HEK293 (cell line): ENCODE data around the gene ANKRD36B.
"Not testable (repeated sequence)": the region's sequence is repeated elsewhere in the genome, so short reads cannot be mapped to it uniquely, and the experiment has no call there.

Experiments used
- CTCF ChIA-PET: fragments of 350-600 bp; formaldehyde crosslinking; extraction: SDS; loops from one replicate; lab custom pipeline; 2021; ENCODE audit warnings: antibody characterized with exemption; lab: Yijun Ruan, JAX
- POLR2A ChIA-PET: fragments of 300-600 bp; formaldehyde crosslinking; extraction: SDS; loops from one replicate; lab custom pipeline; 2020; ENCODE audit warnings: antibody characterized with exemption, inconsistent platforms; lab: Yijun Ruan, JAX
- H3K27ac ChIP-seq: fragments of 200-500 bp; sonication (Bioruptor generic); 2 replicates; pipeline ENCODE4 v1.5.1; 2014; ENCODE audit warnings: low read depth, low read length, control low read depth, inconsistent platforms; ENCODE audit errors: extremely low read depth
- H3K36me3 ChIP-seq, 2 experiments: fragments of 200-500 bp in 1 of 2; sonication (Bioruptor generic) in 1 of 2; 1 replicate in 1 of 2; 2 replicates in 1 of 2; pipeline ENCODE4 v1.5.1; 2014 to 2017; ENCODE audit warnings: inconsistent platforms in 2 of 2, low read length in 2 of 2; ENCODE audit not compliant: control insufficient read depth in 2 of 2, insufficient read depth in 1 of 2
- H3K4me1 ChIP-seq: fragments of 200-500 bp; sonication (Bioruptor generic); 2 replicates; pipeline ENCODE4 v1.5.1; 2014; ENCODE audit warnings: mild to moderate bottlenecking, low read length, inconsistent platforms; ENCODE audit not compliant: control insufficient read depth, insufficient read depth
- H3K4me3 ChIP-seq: 2 replicates; pipeline ENCODE4 v1.5.1; 2011; ENCODE audit warnings: low read depth, mild to moderate bottlenecking, control low read depth, low read length, moderate library complexity
- H3K9me3 ChIP-seq: fragments of 200-500 bp; sonication (Bioruptor generic); 2 replicates; pipeline ENCODE4 v1.5.1; 2014; ENCODE audit warnings: low read depth, low read length, inconsistent platforms; ENCODE audit not compliant: control insufficient read depth, insufficient read depth
- GLI4 ChIP-seq: fragments of 450-650 bp; formaldehyde crosslinking; IDR thresholded peaks from 2 replicates; pipeline ENCODE4 v1.5.1; 2016; ENCODE audit warnings: missing biosample characterization, missing genetic modification characterization
- GLIS1 ChIP-seq: fragments of 450-650 bp; formaldehyde crosslinking; IDR thresholded peaks from 2 replicates; pipeline ENCODE4 v1.5.1; 2016; ENCODE audit warnings: missing biosample characterization, missing genetic modification characterization
- HIC1 ChIP-seq: fragments of 450-650 bp; formaldehyde crosslinking; IDR thresholded peaks from 2 replicates; pipeline ENCODE4 v1.5.1; 2016; ENCODE audit warnings: missing biosample characterization, missing genetic modification characterization
- IKZF3 ChIP-seq: fragments of 450-650 bp; IDR thresholded peaks from 2 replicates; pipeline ENCODE4 v1.5.0; 2018; ENCODE audit warnings: missing biosample characterization, mild to moderate bottlenecking, missing genetic modification characterization, moderate library complexity
- KLF16 ChIP-seq: fragments of 450-650 bp; formaldehyde crosslinking; IDR thresholded peaks from 2 replicates; pipeline ENCODE4 v1.5.1; 2017; ENCODE audit warnings: missing biosample characterization, missing genetic modification characterization
- PRDM10 ChIP-seq: fragments of 450-650 bp; formaldehyde crosslinking; IDR thresholded peaks from 2 replicates; pipeline ENCODE4 v1.5.1; 2016; ENCODE audit warnings: missing biosample characterization, missing genetic modification characterization
- ZBTB20 ChIP-seq: fragments of 450-650 bp; formaldehyde crosslinking; IDR thresholded peaks from 2 replicates; pipeline ENCODE4 v1.5.1; 2016; ENCODE audit warnings: missing biosample characterization, missing genetic modification characterization
- ZIC2 ChIP-seq: fragments of 450-650 bp; formaldehyde crosslinking; IDR thresholded peaks from 2 replicates; pipeline ENCODE4 v1.5.1; 2016; ENCODE audit warnings: missing biosample characterization, missing genetic modification characterization
- ZNF239 ChIP-seq: fragments of 450-650 bp; formaldehyde crosslinking; IDR thresholded peaks from 2 replicates; pipeline ENCODE4 v1.5.1; 2016; ENCODE audit warnings: missing biosample characterization, missing genetic modification characterization
- ZNF24 ChIP-seq: fragments of 450-650 bp; formaldehyde crosslinking; IDR thresholded peaks from 2 replicates; pipeline ENCODE4 v1.5.1; 2016; ENCODE audit warnings: missing biosample characterization, missing genetic modification characterization
- ZNF449 ChIP-seq: fragments of 450-650 bp; formaldehyde crosslinking; IDR thresholded peaks from 2 replicates; pipeline ENCODE4 v1.5.1; 2017; ENCODE audit warnings: missing biosample characterization, mild to moderate bottlenecking, missing genetic modification characterization, moderate library complexity
- ZNF549 ChIP-seq: fragments of 450-650 bp; IDR thresholded peaks from 2 replicates; pipeline ENCODE4 v1.5.1; 2018; ENCODE audit warnings: missing biosample characterization, missing genetic modification characterization, mild to moderate bottlenecking, inconsistent platforms, moderate library complexity
- ZNF558 ChIP-seq: fragments of 450-650 bp; formaldehyde crosslinking; IDR thresholded peaks from 2 replicates; pipeline ENCODE4 v1.5.1; 2016; ENCODE audit warnings: missing biosample characterization, missing genetic modification characterization
- ZNF560 ChIP-seq: fragments of 450-650 bp; formaldehyde crosslinking; IDR thresholded peaks from 2 replicates; pipeline ENCODE4 v1.5.1; 2017; ENCODE audit warnings: missing biosample characterization, missing genetic modification characterization, borderline replicate concordance
- ZNF629 ChIP-seq: fragments of 450-650 bp; formaldehyde crosslinking; IDR thresholded peaks from 2 replicates; pipeline ENCODE4 v1.5.1; 2017; ENCODE audit warnings: missing biosample characterization, missing genetic modification characterization
- ZSCAN23 ChIP-seq: fragments of 450-650 bp; formaldehyde crosslinking; IDR thresholded peaks from 2 replicates; pipeline ENCODE4 v1.5.1; 2016; ENCODE audit warnings: missing biosample characterization, missing genetic modification characterization
- ZSCAN4 ChIP-seq: fragments of 450-650 bp; formaldehyde crosslinking; IDR thresholded peaks from 2 replicates; pipeline ENCODE4 v1.5.1; 2017; ENCODE audit warnings: missing biosample characterization, missing genetic modification characterization

The ANKRD36B gene

GRCh38 chr2:97618939-97619827 lies 29.5 kb upstream of the ANKRD36B start:
- TF ChIP-seq GLIS1 (tag by site-specific recombination) (peak; percentile 37), ZIC2 (tag by site-specific recombination) (peak; percentile 80)
- POLR2A ChIA-PET, H3K9me3 ChIP-seq, H3K4me3 ChIP-seq, H3K4me1 ChIP-seq, CTCF ChIA-PET, H3K27ac ChIP-seq, H3K36me3 ChIP-seq: not testable (repeated sequence)

GRCh38 chr2:97617911-97618310 lies 28.2 kb upstream of the ANKRD36B start:
- Histone ChIP-seq H3K4me1 (no peaks in the 10 kb centered on the region), H3K27ac (no peak overlapping the region), H3K36me3 (no peaks in the 10 kb centered on the region), H3K9me3 (no peaks in the 10 kb centered on the region), H3K4me3 (no peak overlapping the region)
- POLR2A ChIA-PET, result no interaction called here
- TF ChIP-seq HIC1 (tag by site-specific recombination) (no peak), ZNF629 (tag by site-specific recombination) (no peak), ZNF239 (tag by site-specific recombination) (no peak), GLI4 (tag by site-specific recombination) (no peak), KLF16 (tag by site-specific recombination) (no peak), PRDM10 (tag by site-specific recombination) (no peak), ZBTB20 (tag by site-specific recombination) (no peak), ZSCAN4 (tag by site-specific recombination) (no peak), ZNF558 (tag by site-specific recombination) (no peak), ZNF560 (tag by site-specific recombination) (no peak), ZNF24 (tag by site-specific recombination) (no peak), ZNF449 (no peak), ZNF549 (tag by site-specific recombination) (no peak), ZSCAN23 (tag by site-specific recombination) (no peak), IKZF3 (tag by site-specific recombination) (no peak)
- CTCF ChIA-PET, result no interaction called here

GRCh38 chr2:97615746-97616145 lies 26.1 kb upstream of the ANKRD36B start:
- H3K9me3 ChIP-seq, POLR2A ChIA-PET, H3K27ac ChIP-seq, H3K4me1 ChIP-seq, H3K36me3 ChIP-seq, CTCF ChIA-PET, H3K4me3 ChIP-seq: not testable (repeated sequence)

- H3K9me3 ChIP-seq, H3K36me3 ChIP-seq, H3K4me1 ChIP-seq, H3K4me3 ChIP-seq, H3K27ac ChIP-seq, CTCF ChIA-PET, POLR2A ChIA-PET: not testable (repeated sequence)
Measured at GRCh38 chr2:97611895-97612294, 22.2 kb upstream of the ANKRD36B start.
